Transverse colon (tissue), 4 donors: ENCODE measurements around the gene KIAA0232.

Experiments used
- CTCF ChIP-seq, 5 experiments: fragments of 200-600 bp in 3 of 5; fragments of 450-650 bp in 2 of 5; sonication (generic) in 3 of 5; IDR thresholded peaks; 1 replicate in 2 of 5; 2 replicates in 3 of 5; pipeline ENCODE4 v1.5.1; 2016 to 2017; ENCODE audit warnings: antibody characterized with exemption in 5 of 5, inconsistent platforms in 3 of 5, mild to moderate bottlenecking in 2 of 5, moderate library complexity in 1 of 5
- EP300 ChIP-seq: sonication (generic); formaldehyde crosslinking; IDR thresholded peaks from one replicate; pipeline ENCODE4 v1.6.1; 2017; ENCODE audit warnings: antibody characterized with exemption, low read depth
- POLR2A ChIP-seq: fragments of 450-650 bp; IDR thresholded peaks from one replicate; pipeline ENCODE4 v1.6.1; 2016; ENCODE audit warnings: antibody characterized with exemption, mild to moderate bottlenecking, moderate library complexity
- POLR2AphosphoS5 ChIP-seq, 3 donors: sonication (generic); formaldehyde crosslinking; IDR thresholded peaks; one replicate each; pipeline ENCODE4 v1.6.1; 2016; ENCODE audit warnings: antibody characterized with exemption in 3 of 3

GRCh38 chr4:6914448-6914847, 131.9 kb downstream of the KIAA0232 start:
- TF ChIP-seq POLR2A (no peak), CTCF (IDR thresholded peaks at IDR 0.05) (no peak), POLR2AphosphoS5 (IDR thresholded peaks at IDR 0.05) (no peak), EP300 (no peak)
